Kidney epithelial cell (primary cell): ENCODE results near the gene SLC4A1AP. TPM values are rescaled to one million over a fixed set of nuclear protein-coding genes. Genes with fewer than 3 reads are reported as not detected.
"Not testable (repeated sequence)": the region's sequence is repeated elsewhere in the genome, so short reads cannot be mapped to it uniquely, and the experiment has no call there.

Experiments
- DNase-seq: peaks from one replicate; pipeline ENCODE4 v3.0.0-alpha.2; 2010; ENCODE audit warnings: low read depth
- H3K27me3 ChIP-seq: 2 replicates; pipeline ENCODE4 v1.6.0; 2011; ENCODE audit warnings: low read length; ENCODE audit not compliant: control insufficient read depth, insufficient read depth
- H3K36me3 ChIP-seq: 2 replicates; pipeline ENCODE4 v1.5.1; 2011; ENCODE audit warnings: low read length; ENCODE audit not compliant: control insufficient read depth, insufficient read depth
- H3K4me3 ChIP-seq: 2 replicates; pipeline ENCODE4 v1.5.1; 2011; ENCODE audit warnings: low read depth, mild to moderate bottlenecking, control low read depth, low read length
- CTCF ChIP-seq: IDR thresholded peaks from 2 replicates; pipeline ENCODE4 v1.5.1; 2011; ENCODE audit warnings: mild to moderate bottlenecking, moderate library complexity, low read length, control low read depth, inconsistent platforms; ENCODE audit not compliant: insufficient read depth, poor library complexity, severe bottlenecking
- total RNA-seq: library from RNA; depleted of rRNA; stranded (reverse); fragments of >200 nt; gene quantifications from 2 replicates; pipeline ENCODE4 v1.2.3, GENCODE V29; 2015

Gene SLC4A1AP
- total RNA-seq, 1 donor from 2014 or later, result 25.0 TPM

GRCh38 chr2:27624943-27625342, 38.7 kb upstream of the SLC4A1AP start:
- Histone ChIP-seq H3K36me3 (peaks cover 2% of the 10 kb centered on the region), H3K4me3 (no peak overlapping the region), H3K27me3 (no peaks in the 10 kb centered on the region)
- DNase-seq, result no peak
- no peak for TF ChIP-seq CTCF

- not testable (repeated sequence) for H3K36me3 ChIP-seq, DNase-seq
Measured at GRCh38 chr2:27626323-27626722, 37.4 kb upstream of the SLC4A1AP start.

GRCh38 chr2:27626921-27627320, 36.8 kb upstream of the SLC4A1AP start:
- not testable (repeated sequence) for H3K27me3 ChIP-seq, DNase-seq, H3K4me3 ChIP-seq, H3K36me3 ChIP-seq

More at GRCh38 chr2:27626323-27626722, 37.4 kb upstream of the SLC4A1AP start:
- not testable (repeated sequence) for H3K4me3 ChIP-seq, H3K27me3 ChIP-seq

GRCh38 chr2:27627963-27628766, 35.5 kb upstream of the SLC4A1AP start:
- peak overlapping the region; percentile 88 for H3K4me3 ChIP-seq
- peak; percentile 98 for DNase-seq
- TF ChIP-seq CTCF, result no peak
- no peaks in the 10 kb centered on the region for H3K27me3 ChIP-seq
- H3K36me3 ChIP-seq, result no peaks in the 10 kb centered on the region

GRCh38 chr2:27628767-27629709, 34.7 kb upstream of the SLC4A1AP start, which contains the start of the genes CCDC121 and GPN1:
Gene CCDC121, minus strand, starts transcription at chr2:27629012. Its CDS starts 1,213 bp downstream, at chr2:27627799.
Gene GPN1, plus strand, starts transcription at chr2:27629050. Its CDS starts 9 bp downstream, at chr2:27629059.
- DNase-seq, result peak; percentile 87
- no peak for TF ChIP-seq CTCF
- peak within 1 kb of the TSS; percentile 88 for H3K4me3 ChIP-seq
- no peaks in the 10 kb centered on the region for H3K36me3 ChIP-seq
- no peaks in the 10 kb centered on the region for H3K27me3 ChIP-seq

GRCh38 chr2:27630257-27630656, 33.4 kb upstream of the SLC4A1AP start:
- not testable (repeated sequence) for H3K36me3 ChIP-seq, H3K27me3 ChIP-seq, DNase-seq, H3K4me3 ChIP-seq

- DNase-seq, result no peak
- no peak for TF ChIP-seq CTCF
- Histone ChIP-seq H3K27me3 (no peaks in the 10 kb centered on the region), H3K36me3 (no peaks in the 10 kb centered on the region), H3K4me3 (no peak overlapping the region)
Measured at GRCh38 chr2:27634291-27634690, 29.4 kb upstream of the SLC4A1AP start.
